Naive B cell (primary cell): ENCODE results near the gene OR6P1. TPM values are rescaled to one million over a fixed set of nuclear protein-coding genes. Genes with fewer than 3 reads are reported as not detected.

Experiments used
- ATAC-seq, 2 donors: fragments of 150-1000 bp; cut with Tn5 transposase; 2 replicates each; pipeline ENCODE4 v1.10.0; 2021; ENCODE audit warnings: low read depth in 2 of 2, mild to moderate bottlenecking in 2 of 2, moderate library complexity in 2 of 2
- DNase-seq: peaks from one replicate; pipeline ENCODE4 v3.0.0; 2022
- H3K27ac Mint-ChIP-seq, 6 donors: one replicate each; pipeline ENCODE4 v1.8.0; 2020 to 2022; ENCODE audit warnings: mild to moderate bottlenecking in 6 of 6, mixed read lengths in 6 of 6, moderate library complexity in 5 of 6, inconsistent platforms in 2 of 6
- H3K27me3 Mint-ChIP-seq, 3 donors: one replicate each; pipeline ENCODE4 v1.8.0; 2021 to 2022; ENCODE audit warnings: mixed read lengths in 3 of 3, mild to moderate bottlenecking in 1 of 3
- H3K36me3 Mint-ChIP-seq, 2 donors: one replicate each; pipeline ENCODE4 v1.8.0; 2020 to 2022; ENCODE audit warnings: mixed read lengths in 2 of 2, inconsistent platforms in 1 of 2, mild to moderate bottlenecking in 1 of 2
- H3K4me1 Mint-ChIP-seq, 3 donors: one replicate each; pipeline ENCODE4 v1.8.0; 2020 to 2022; ENCODE audit warnings: mixed read lengths in 3 of 3, inconsistent platforms in 1 of 3, mild to moderate bottlenecking in 1 of 3, moderate library complexity in 1 of 3
- H3K4me3 Mint-ChIP-seq, 8 donors: one replicate each; pipeline ENCODE4 v1.8.0; 2020 to 2022; ENCODE audit warnings: mild to moderate bottlenecking in 8 of 8, mixed read lengths in 8 of 8, moderate library complexity in 8 of 8, inconsistent platforms in 2 of 8
- H3K9me3 Mint-ChIP-seq, 7 donors: one replicate each; pipeline ENCODE4 v1.8.0; 2020 to 2022; ENCODE audit warnings: mixed read lengths in 7 of 7, mild to moderate bottlenecking in 5 of 7, inconsistent platforms in 2 of 7, moderate library complexity in 1 of 7
- polyA plus RNA-seq, 6 donors: library from polyadenylated mRNA; unstranded; fragments of 300-500 nt; fragmentation: Illumina TruSeq; gene quantifications; one replicate each; pipeline ENCODE4 v1.2.3, GENCODE V29; 2021; ENCODE audit warnings: low read depth in 6 of 6

OR6P1 gene
- not detected for polyA plus RNA-seq

- Mint-ChIP-seq H3K9me3 (peaks cover 0 to 13% (median 0%) of the 10 kb centered on the region in 7 donors), H3K27me3 (peaks cover 0 to 10% (median 0%) of the 10 kb centered on the region in 3 donors), H3K4me1 (peaks cover 0 to 5% (median 4%) of the 10 kb centered on the region in 3 donors), H3K4me3 (no peak within 1 kb of the TSS), H3K36me3 (peaks cover 0 to 8% of the 10 kb centered on the region in 2 donors), H3K27ac (no peak within 1 kb of the TSS)
- DNase-seq (no peak), ATAC-seq (no peak)
Observed at GRCh38 chr1:158570480-158570879, at the start of gene OR6P1. Gene OR6P1 (minus strand): TSS chr1:158570580. CDS start chr1:158563604, 6,976 bp downstream.

GRCh38 chr1:158613764-158614163 is 43.4 kb upstream of the OR6P1 start:
- no peak for DNase-seq
- no peak for ATAC-seq
- no peaks in the 10 kb centered on the region for H3K27me3 Mint-ChIP-seq
- no peaks in the 10 kb centered on the region for H3K9me3 Mint-ChIP-seq
- H3K27ac Mint-ChIP-seq = no peak overlapping the region
- H3K4me1 Mint-ChIP-seq = no peaks in the 10 kb centered on the region
- H3K36me3 Mint-ChIP-seq = no peaks in the 10 kb centered on the region
- no peak overlapping the region for H3K4me3 Mint-ChIP-seq

GRCh38 chr1:158611916-158612315 is 41.5 kb upstream of the OR6P1 start:
- ATAC-seq (no peak), DNase-seq (no peak)
- no peaks in the 10 kb centered on the region for H3K4me1 Mint-ChIP-seq
- H3K36me3 Mint-ChIP-seq = no peaks in the 10 kb centered on the region
- H3K9me3 Mint-ChIP-seq = no peaks in the 10 kb centered on the region
- no peaks in the 10 kb centered on the region for H3K27me3 Mint-ChIP-seq
- H3K27ac Mint-ChIP-seq = peak overlapping the region in 2 of 6 donors; percentile 6 to 21
- no peak overlapping the region for H3K4me3 Mint-ChIP-seq

- Mint-ChIP-seq H3K9me3 (no peaks in the 10 kb centered on the region), H3K27ac (no peak overlapping the region), H3K4me1 (no peaks in the 10 kb centered on the region), H3K4me3 (no peak overlapping the region), H3K27me3 (peaks cover 0 to 2% (median 0%) of the 10 kb centered on the region in 3 donors), H3K36me3 (no peaks in the 10 kb centered on the region)
- DNase-seq (no peak), ATAC-seq (no peak)
Observed at GRCh38 chr1:158607296-158607695, 36.9 kb upstream of the OR6P1 start.

GRCh38 chr1:158604968-158605367 is 34.6 kb upstream of the OR6P1 start, which contains the start of gene OR10Z1:
Gene OR10Z1 (plus strand): TSS chr1:158605268. CDS start chr1:158606439, 1,171 bp downstream.
- no peak for DNase-seq
- H3K27ac Mint-ChIP-seq = no peak within 1 kb of the TSS
- H3K9me3 Mint-ChIP-seq = peaks cover 0 to 5% (median 0%) of the 10 kb centered on the region in 7 donors
- H3K27me3 Mint-ChIP-seq = peaks cover 0 to 5% (median under 1%) of the 10 kb centered on the region in 3 donors
- H3K36me3 Mint-ChIP-seq = peaks cover 0 to under 1% of the 10 kb centered on the region in 2 donors
- H3K4me3 Mint-ChIP-seq = no peak within 1 kb of the TSS
- H3K4me1 Mint-ChIP-seq = no peaks in the 10 kb centered on the region
- no peak for ATAC-seq

- Mint-ChIP-seq H3K9me3 (peaks cover 17 to 41% (median 34%) of the 10 kb centered on the region in 7 donors), H3K4me1 (no peaks in the 10 kb centered on the region), H3K27ac (no peak overlapping the region), H3K36me3 (peaks cover 17 to 33% of the 10 kb centered on the region in 2 donors), H3K4me3 (no peak overlapping the region), H3K27me3 (peaks cover 12 to 25% (median 22%) of the 10 kb centered on the region in 3 donors)
- DNase-seq (no peak), ATAC-seq (no peak)
Observed at GRCh38 chr1:158600735-158601134, 30.4 kb upstream of the OR6P1 start.

GRCh38 chr1:158586942-158587341 is 16.6 kb upstream of the OR6P1 start:
- ATAC-seq (no peak), DNase-seq (no peak)
- peaks cover 7 to 30% (median 14%) of the 10 kb centered on the region in 7 donors for H3K9me3 Mint-ChIP-seq
- H3K4me3 Mint-ChIP-seq = no peak overlapping the region
- H3K27me3 Mint-ChIP-seq = peaks cover 7 to 41% (median 22%) of the 10 kb centered on the region in 3 donors
- no peak overlapping the region for H3K27ac Mint-ChIP-seq
- no peaks in the 10 kb centered on the region for H3K4me1 Mint-ChIP-seq
- peaks cover 5% of the 10 kb centered on the region in 2 donors for H3K36me3 Mint-ChIP-seq

GRCh38 chr1:158583962-158584361 is 13.6 kb upstream of the OR6P1 start:
- H3K4me3 Mint-ChIP-seq = no peak overlapping the region

GRCh38 chr1:158579733-158580132 is 9.4 kb upstream of the OR6P1 start, which contains the start of gene OR10X1:
Gene OR10X1 (minus strand): TSS chr1:158579899. CDS start chr1:158579899, 0 bp downstream.
- H3K9me3 Mint-ChIP-seq = no peaks in the 10 kb centered on the region
- H3K27me3 Mint-ChIP-seq = peaks cover 12 to 37% (median 23%) of the 10 kb centered on the region in 3 donors
- no peak within 1 kb of the TSS for H3K27ac Mint-ChIP-seq
- H3K4me1 Mint-ChIP-seq = no peaks in the 10 kb centered on the region
- H3K4me3 Mint-ChIP-seq = peak within 1 kb of the TSS in 1 of 8 donors; percentile 15
- DNase-seq (no peak), ATAC-seq (no peak)
- no peaks in the 10 kb centered on the region for H3K36me3 Mint-ChIP-seq

More at GRCh38 chr1:158583962-158584361, 13.6 kb upstream of the OR6P1 start:
- Mint-ChIP-seq H3K36me3 (peaks cover 1 to 5% of the 10 kb centered on the region in 2 donors), H3K9me3 (peaks cover 5 to 22% (median 14%) of the 10 kb centered on the region in 7 donors), H3K27me3 (peaks cover 12 to 35% (median 25%) of the 10 kb centered on the region in 3 donors), H3K27ac (no peak overlapping the region), H3K4me1 (no peaks in the 10 kb centered on the region)
- no peak for DNase-seq
- ATAC-seq = no peak

- Mint-ChIP-seq H3K4me1 (no peaks in the 10 kb centered on the region), H3K36me3 (no peaks in the 10 kb centered on the region), H3K27me3 (peaks cover 5 to 21% (median 14%) of the 10 kb centered on the region in 3 donors), H3K9me3 (no peaks in the 10 kb centered on the region), H3K27ac (no peak overlapping the region), H3K4me3 (no peak overlapping the region)
- DNase-seq (no peak), ATAC-seq (no peak)
Observed at GRCh38 chr1:158577561-158577960, 7.2 kb upstream of the OR6P1 start.

GRCh38 chr1:158572226-158572625 is 1.8 kb upstream of the OR6P1 start:
- H3K36me3 Mint-ChIP-seq = peaks cover 0 to 8% of the 10 kb centered on the region in 2 donors
- H3K4me1 Mint-ChIP-seq = peaks cover 0 to 5% (median 4%) of the 10 kb centered on the region in 3 donors
- ATAC-seq = no peak
- no peak overlapping the region for H3K27ac Mint-ChIP-seq
- peaks cover 0 to 5% (median 0%) of the 10 kb centered on the region in 7 donors for H3K9me3 Mint-ChIP-seq
- H3K4me3 Mint-ChIP-seq = no peak overlapping the region
- no peak for DNase-seq
- peaks cover 0 to 10% (median 0%) of the 10 kb centered on the region in 3 donors for H3K27me3 Mint-ChIP-seq

- Mint-ChIP-seq H3K27ac (peak overlapping the region in 4 of 6 donors; percentile 0 to 58 (median 52)), H3K36me3 (peaks cover 0 to 19% of the 10 kb centered on the region in 2 donors), H3K9me3 (peaks cover 0 to 13% (median 0%) of the 10 kb centered on the region in 7 donors), H3K4me3 (peak overlapping the region in 5 of 8 donors; percentile 12 to 78 (median 31)), H3K4me1 (peaks cover 9 to 16% (median 12%) of the 10 kb centered on the region in 3 donors), H3K27me3 (peaks cover 0 to 8% (median 0%) of the 10 kb centered on the region in 3 donors)
- ATAC-seq (peak; percentile 67 to 80), DNase-seq (peak; percentile 19)
Observed at GRCh38 chr1:158564608-158565007, 5.8 kb downstream of the OR6P1 start.

- peak; percentile 43 to 60 for ATAC-seq
- Mint-ChIP-seq H3K9me3 (peaks cover 0 to 13% (median 0%) of the 10 kb centered on the region in 7 donors), H3K36me3 (peaks cover 0 to 19% of the 10 kb centered on the region in 2 donors), H3K27ac (peak overlapping the region in 3 of 6 donors; percentile 57 to 84 (median 58)), H3K4me1 (peaks cover 9 to 16% (median 12%) of the 10 kb centered on the region in 3 donors), H3K27me3 (peaks cover 0 to 8% (median 0%) of the 10 kb centered on the region in 3 donors), H3K4me3 (peak overlapping the region in 4 of 8 donors; percentile 12 to 78 (median 38))
- DNase-seq = peak; percentile 0
Observed at GRCh38 chr1:158563853-158564252, 6.5 kb downstream of the OR6P1 start.

- peaks cover 9 to 15% (median 12%) of the 10 kb centered on the region in 3 donors for H3K4me1 Mint-ChIP-seq
- DNase-seq (no peak), ATAC-seq (no peak)
- H3K9me3 Mint-ChIP-seq = peaks cover 0 to 8% (median 0%) of the 10 kb centered on the region in 7 donors
- H3K4me3 Mint-ChIP-seq = no peak overlapping the region
- peaks cover 0 to 11% of the 10 kb centered on the region in 2 donors for H3K36me3 Mint-ChIP-seq
- no peak overlapping the region for H3K27ac Mint-ChIP-seq
- H3K27me3 Mint-ChIP-seq = peaks cover 0 to 8% (median 0%) of the 10 kb centered on the region in 3 donors
Observed at GRCh38 chr1:158559696-158560095, 10.7 kb downstream of the OR6P1 start.
